Measurements from ENCODE around the gene SERPINA3. TPM values are rescaled to one million over a fixed set of nuclear protein-coding genes. Genes with fewer than 3 reads are reported as not detected.

The SERPINA3 gene
- total RNA-seq, 1 experiment from 2014 or later = 3.5 TPM

GRCh38 chr14:94599656-94600004 lies 12.6 kb upstream of the SERPINA3 start (continued):
- TF ChIP-seq SOX15 (CRISPR knock-in tag; IDR thresholded peaks at IDR 0.05) (no peak), ATF2 (CRISPR knock-in tag; IDR thresholded peaks at IDR 0.05; ENCODE audit: borderline replicate concordance, low read depth) (no peak), ERG (CRISPR knock-in tag; IDR thresholded peaks at IDR 0.05) (no peak), RELA (CRISPR knock-in tag; IDR thresholded peaks at IDR 0.05; ENCODE audit: borderline replicate concordance) (no peak), ZNF396 (CRISPR knock-in tag; IDR thresholded peaks at IDR 0.05; ENCODE audit: borderline replicate concordance) (no peak)

DNA sequence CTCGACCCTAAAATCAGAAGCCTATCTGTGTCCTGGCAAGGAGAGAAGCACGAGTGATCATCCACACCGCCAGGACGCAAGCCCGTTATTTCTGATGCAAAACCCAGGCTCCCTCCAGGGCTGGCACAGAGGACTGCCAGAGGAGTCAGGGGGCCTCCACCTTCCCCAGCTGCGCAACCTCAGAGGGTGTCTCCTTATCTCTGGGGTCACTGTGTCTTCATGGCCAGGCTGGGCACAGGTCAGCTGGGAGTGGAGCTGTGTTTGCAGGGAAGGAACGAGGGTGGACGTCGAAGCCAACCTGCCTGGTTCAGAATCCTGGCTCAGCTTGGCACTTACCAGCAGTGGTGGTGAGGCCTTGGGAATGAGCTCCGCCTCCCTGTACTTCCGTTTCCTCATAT lies 12.0 kb upstream of the SERPINA3 start:
- DNase-seq (ENCODE audit: low spot score) = no peak
- ChIA-PET CTCF (interaction anchor here (0.9 to 2.2 kb wide), 8 partner anchors 18 to 176 kb away, joined by 3 to 14 read pairs (median 3); partner anchors contain the start of gene SERPINA5), POLR2A (no interaction called here)
- no peak overlapping the region for H3K4me3 Mint-ChIP-seq
- no peaks in the 10 kb centered on the region; the same call in none of the 2 replicates for H3K27me3 Mint-ChIP-seq (ENCODE audit: low read depth)
- no peaks in the 10 kb centered on the region; the same call in 1 of the 2 replicates for H3K36me3 Mint-ChIP-seq
- no peak overlapping the region for H3K27ac Mint-ChIP-seq
- no peak for ATAC-seq
- H3K9me3 Mint-ChIP-seq = peaks cover 4% of the 10 kb centered on the region
- TF ChIP-seq ZBTB21 (CRISPR knock-in tag; IDR thresholded peaks at IDR 0.05; ENCODE audit: borderline replicate concordance) (no peak), STAT6 (CRISPR knock-in tag; conservative IDR thresholded peaks at IDR 0.05; ENCODE audit: low read depth) (no peak), NFYB (CRISPR knock-in tag; conservative IDR thresholded peaks at IDR 0.05; ENCODE audit: low read depth) (no peak), ZMAT4 (CRISPR knock-in tag; IDR thresholded peaks at IDR 0.05) (no peak), SOX15 (CRISPR knock-in tag; IDR thresholded peaks at IDR 0.05) (no peak), NR3C1 (CRISPR knock-in tag; conservative IDR thresholded peaks at IDR 0.05; ENCODE audit: low read depth) (no peak), ZNF416 (CRISPR knock-in tag; IDR thresholded peaks at IDR 0.05) (no peak), TEAD4 (CRISPR knock-in tag; IDR thresholded peaks at IDR 0.05) (no peak), TEAD1 (CRISPR knock-in tag; IDR thresholded peaks at IDR 0.05) (no peak), ELF4 (CRISPR knock-in tag; IDR thresholded peaks at IDR 0.05; ENCODE audit: low read depth) (no peak), ZNF138 (CRISPR knock-in tag; conservative IDR thresholded peaks at IDR 0.05) (no peak), ATF1 (CRISPR knock-in tag; IDR thresholded peaks at IDR 0.05) (no peak), MXD4 (CRISPR knock-in tag; IDR thresholded peaks at IDR 0.05; ENCODE audit: borderline replicate concordance) (no peak), JUN (CRISPR knock-in tag; IDR thresholded peaks at IDR 0.05) (no peak), CTCF (IDR thresholded peaks at IDR 0.05) (no peak), ZNF671 (CRISPR knock-in tag; IDR thresholded peaks at IDR 0.05) (no peak), HMGA2 (CRISPR knock-in tag; IDR thresholded peaks at IDR 0.05) (no peak)
- TF ChIP-seq, protein P1, sequence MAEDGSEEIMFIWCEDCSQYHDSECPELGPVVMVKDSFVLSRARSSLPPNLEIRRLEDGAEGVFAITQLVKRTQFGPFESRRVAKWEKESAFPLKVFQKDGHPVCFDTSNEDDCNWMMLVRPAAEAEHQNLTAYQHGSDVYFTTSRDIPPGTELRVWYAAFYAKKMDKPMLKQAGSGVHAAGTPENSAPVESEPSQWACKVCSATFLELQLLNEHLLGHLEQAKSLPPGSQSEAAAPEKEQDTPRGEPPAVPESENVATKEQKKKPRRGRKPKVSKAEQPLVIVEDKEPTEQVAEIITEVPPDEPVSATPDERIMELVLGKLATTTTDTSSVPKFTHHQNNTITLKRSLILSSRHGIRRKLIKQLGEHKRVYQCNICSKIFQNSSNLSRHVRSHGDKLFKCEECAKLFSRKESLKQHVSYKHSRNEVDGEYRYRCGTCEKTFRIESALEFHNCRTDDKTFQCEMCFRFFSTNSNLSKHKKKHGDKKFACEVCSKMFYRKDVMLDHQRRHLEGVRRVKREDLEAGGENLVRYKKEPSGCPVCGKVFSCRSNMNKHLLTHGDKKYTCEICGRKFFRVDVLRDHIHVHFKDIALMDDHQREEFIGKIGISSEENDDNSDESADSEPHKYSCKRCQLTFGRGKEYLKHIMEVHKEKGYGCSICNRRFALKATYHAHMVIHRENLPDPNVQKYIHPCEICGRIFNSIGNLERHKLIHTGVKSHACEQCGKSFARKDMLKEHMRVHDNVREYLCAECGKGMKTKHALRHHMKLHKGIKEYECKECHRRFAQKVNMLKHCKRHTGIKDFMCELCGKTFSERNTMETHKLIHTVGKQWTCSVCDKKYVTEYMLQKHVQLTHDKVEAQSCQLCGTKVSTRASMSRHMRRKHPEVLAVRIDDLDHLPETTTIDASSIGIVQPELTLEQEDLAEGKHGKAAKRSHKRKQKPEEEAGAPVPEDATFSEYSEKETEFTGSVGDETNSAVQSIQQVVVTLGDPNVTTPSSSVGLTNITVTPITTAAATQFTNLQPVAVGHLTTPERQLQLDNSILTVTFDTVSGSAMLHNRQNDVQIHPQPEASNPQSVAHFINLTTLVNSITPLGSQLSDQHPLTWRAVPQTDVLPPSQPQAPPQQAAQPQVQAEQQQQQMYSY (CRISPR knock-in tag; IDR thresholded peaks at IDR 0.05) = no peak
- peaks cover 18% of the 10 kb centered on the region for H3K4me1 Mint-ChIP-seq
